Measurements from ENCODE around the gene AUH.

GRCh38 chr9:91220021-91220420, 141.7 kb downstream of the AUH start:
- TF ChIP-seq CTCF (IDR thresholded peaks at IDR 0.05; ENCODE audit: insufficient read depth, low read length), result no peak
- no peak for TF ChIP-seq REST (IDR thresholded peaks at IDR 0.05; ENCODE audit: insufficient replicate concordance, low read depth)
- no peak for TF ChIP-seq GABPA (IDR thresholded peaks at IDR 0.05; ENCODE audit: low read depth)
